Epidermal melanocyte (primary cell): ENCODE measurements around the gene CPSF7.

Source experiments
- DNase-seq: peaks from one replicate; pipeline ENCODE4 v3.0.0; 2011; ENCODE audit warnings: low spot score; ENCODE audit not compliant: insufficient read length

The CPSF7 gene

DNA sequence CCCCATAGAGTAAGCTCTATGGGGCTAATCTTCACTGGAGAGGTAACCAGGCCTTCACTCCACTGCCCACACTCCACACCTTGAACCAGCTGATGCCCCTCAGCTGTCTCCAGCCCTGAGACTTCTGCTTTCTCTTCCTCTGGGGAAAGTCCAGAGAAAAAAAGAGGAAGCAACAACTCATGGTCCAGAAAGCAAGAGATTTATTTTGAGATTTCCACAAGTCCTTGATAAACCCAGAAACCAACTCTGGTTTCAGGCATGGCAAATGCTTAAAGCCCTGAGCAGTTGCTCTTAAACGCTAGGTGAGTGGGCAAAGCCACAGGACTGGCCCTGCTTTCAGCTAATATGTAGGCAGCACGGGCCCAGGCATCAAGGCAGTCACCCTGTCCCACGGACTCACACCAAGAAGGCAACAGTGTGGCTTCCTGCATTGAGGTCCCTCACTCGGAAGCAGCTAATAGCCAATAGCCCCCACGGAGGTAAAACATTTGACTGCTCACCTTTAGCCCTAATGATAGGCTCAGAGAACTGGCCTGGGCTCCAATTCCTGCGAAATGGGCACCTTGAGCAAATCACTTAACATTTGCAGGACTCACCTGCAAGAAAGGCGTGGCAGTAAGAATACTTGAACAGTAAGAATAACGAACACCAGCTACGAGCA lies 72.4 kb downstream of the CPSF7 start:
- no peak for DNase-seq

DNA sequence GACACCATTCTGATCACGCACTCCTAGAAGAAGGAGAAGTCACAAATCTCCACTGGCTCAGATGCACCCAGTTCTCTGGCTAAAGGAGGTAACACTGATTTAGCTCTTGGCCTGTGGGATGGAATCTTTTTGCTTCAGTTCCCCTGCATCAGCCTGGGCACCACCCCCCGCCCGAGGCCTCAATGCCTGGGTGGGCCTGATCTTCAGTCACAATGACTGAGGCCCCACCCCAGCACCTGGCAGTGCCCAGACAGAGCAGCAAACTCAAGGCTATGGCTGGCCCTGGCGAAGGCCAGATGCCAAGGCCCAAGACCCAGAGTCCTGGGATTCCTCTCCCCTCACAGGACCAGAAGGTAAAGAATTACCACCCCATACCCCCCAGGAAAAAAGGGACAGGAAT lies 73.1 kb downstream of the CPSF7 start:
- DNase-seq = no peak

DNA sequence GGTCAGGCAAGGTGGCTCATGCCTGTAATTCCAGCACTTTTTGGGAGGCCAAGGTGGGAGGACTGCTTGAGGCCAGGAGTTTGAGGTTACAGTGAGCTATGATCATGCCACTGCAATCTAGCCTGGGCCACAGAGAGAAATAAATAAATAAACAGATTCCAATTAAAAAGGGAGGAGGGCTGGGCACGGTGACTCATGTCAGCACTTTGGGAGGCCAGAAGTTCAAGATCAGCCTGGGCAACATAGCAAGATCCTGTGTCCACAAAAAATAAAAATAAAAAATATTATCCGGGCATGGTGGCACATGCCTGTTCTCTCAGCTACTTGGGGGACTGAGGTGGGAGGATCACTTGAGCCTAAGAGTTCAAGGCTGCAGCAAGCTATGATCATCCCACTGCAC lies 75.6 kb downstream of the CPSF7 start:
- DNase-seq = no peak

- DNase-seq = no peak
Observed at GRCh38 chr11:61353131-61354067, 76.4 kb downstream of the CPSF7 start.
